ENCODE measurements around the gene KNL1.

The KNL1 gene

GRCh38 chr15:40569129-40569953 is 24.7 kb upstream of the KNL1 start, which contains the start of gene RPUSD2 (continued):
- TF ChIP-seq ZNF501 (tag by site-specific recombination; IDR thresholded peaks at IDR 0.05) (peak; percentile 82), ZNF335 (tag by site-specific recombination; conservative IDR thresholded peaks at IDR 0.05) (peak; percentile 59), ZBTB11 (tag by site-specific recombination; conservative IDR thresholded peaks at IDR 0.05; ENCODE audit: low read depth) (peak; percentile 53), ZIC2 (tag by site-specific recombination; IDR thresholded peaks at IDR 0.05) (no peak), YY2 (tag by site-specific recombination; IDR thresholded peaks at IDR 0.05) (peak; percentile 36; the same call in 1 of the 2 replicates), ZNF629 (tag by site-specific recombination; IDR thresholded peaks at IDR 0.05) (peak; percentile 84), ZBTB8A (tag by site-specific recombination; IDR thresholded peaks at IDR 0.05) (peak; percentile 36; the same call in 1 of the 2 replicates), ZNF157 (tag by site-specific recombination; IDR thresholded peaks at IDR 0.05) (no peak), ZNF114 (tag by site-specific recombination; IDR thresholded peaks at IDR 0.05) (no peak), ZFP69B (tag by site-specific recombination; IDR thresholded peaks at IDR 0.05) (0 out of 2 replicates have a peak, but pooled peaks have one; percentile 21), TRIM28 (IDR thresholded peaks at IDR 0.05; ENCODE audit: borderline replicate concordance, low read length) (no peak), KLF16 (tag by site-specific recombination; IDR thresholded peaks at IDR 0.05) (0 out of 2 replicates have a peak, but pooled peaks have one; percentile 63), KLF7 (tag by site-specific recombination; IDR thresholded peaks at IDR 0.05; ENCODE audit: borderline replicate concordance) (no peak; the same call in 1 of the 2 replicates), KLF10 (tag by site-specific recombination; IDR thresholded peaks at IDR 0.05) (peak; percentile 63; the same call in 1 of the 2 replicates), ZNF664 (tag by site-specific recombination; IDR thresholded peaks at IDR 0.05) (peak; percentile 97), ZBTB17 (tag by site-specific recombination; IDR thresholded peaks at IDR 0.05) (peak; percentile 74), ZNF521 (tag by site-specific recombination; IDR thresholded peaks at IDR 0.05) (no peak), ZNF529 (tag by site-specific recombination; IDR thresholded peaks at IDR 0.05; ENCODE audit: insufficient replicate concordance) (no peak), ZNF48 (tag by site-specific recombination; IDR thresholded peaks at IDR 0.05) (no peak), ZNF324 (tag by site-specific recombination; IDR thresholded peaks at IDR 0.05) (peak; percentile 69; the same call in 1 of the 2 replicates), OSR2 (tag by site-specific recombination; IDR thresholded peaks at IDR 0.05) (no peak), ZNF600 (tag by site-specific recombination; IDR thresholded peaks at IDR 0.05) (no peak), OVOL3 (tag by site-specific recombination; IDR thresholded peaks at IDR 0.05) (no peak), ZBTB44 (tag by site-specific recombination; IDR thresholded peaks at IDR 0.05) (no peak), REST (tag by site-specific recombination; IDR thresholded peaks at IDR 0.05) (peak; percentile 56), ZNF16 (tag by site-specific recombination; IDR thresholded peaks at IDR 0.05; ENCODE audit: low read depth) (no peak), KLF8 (tag by site-specific recombination; IDR thresholded peaks at IDR 0.05) (peak; percentile 49; the same call in 1 of the 2 replicates), ELK4 (IDR thresholded peaks at IDR 0.05; ENCODE audit: borderline replicate concordance, low read depth, low read length) (no peak), KLF1 (tag by site-specific recombination; IDR thresholded peaks at IDR 0.05) (no peak), ZNF549 (tag by site-specific recombination; IDR thresholded peaks at IDR 0.05) (no peak), EGR2 (tag by site-specific recombination; IDR thresholded peaks at IDR 0.05; ENCODE audit: low read depth) (0 out of 2 replicates have a peak, but pooled peaks have one; percentile 13)

Data from HEK293 (cell line).